SK-MEL-5 (cell line): ENCODE results near the gene ZNF532. TPM values are rescaled to one million over a fixed set of nuclear protein-coding genes. Genes with fewer than 3 reads are reported as not detected.
"Not testable (repeated sequence)": the region's sequence is repeated elsewhere in the genome, so short reads cannot be mapped to it uniquely, and the experiment has no call there.

Experiments used
- DNase-seq: peaks from one replicate; pipeline ENCODE4 v3.0.0-alpha.2; 2016; ENCODE audit warnings: low read depth, low spot score
- in situ Hi-C: cut with HindIII; loops from 2 replicates; pipeline ENCODE4 v1.10.0; 2016; ENCODE audit warnings: low sequenced_read_pairs, high pct_unique_total_duplicates, low pct_unique_long_range_greater_than_20kb
- polyA plus RNA-seq, 2 experiments: library from polyadenylated mRNA; depleted of rRNA; stranded (reverse); fragments of >200 nt; gene quantifications; 2 replicates each; pipeline ENCODE4 v1.2.3, GENCODE V29; 2015
- total RNA-seq: library from RNA; depleted of rRNA; stranded (reverse); fragments of >200 nt; shearing (Covaris generic); gene quantifications from 2 replicates; pipeline ENCODE4 v1.2.3, GENCODE V29; 2014; rRNA removed

ZNF532 gene
- total RNA-seq, result 7.3 and 10.8 TPM in 2 replicates
- 15.7 and 34.6 TPM in 2 replicates for polyA plus RNA-seq (2015; cell fraction: cytosol; rRNA removed)
- 38.8 and 44.7 TPM in 2 replicates for polyA plus RNA-seq (2015; cell fraction: nucleus; rRNA removed)

- in situ Hi-C loops, result no loop called here
- DNase-seq, result peak; percentile 34
Measured at GRCh38 chr18:58864146-58865032, at the start of gene ZNF532. Gene ZNF532, plus strand, starts transcription at chr18:58864877. CDS start in a region left out here.

- in situ Hi-C loops, result no loop called here
- DNase-seq, result no peak
Measured at GRCh38 chr18:58819051-58819450, 45.6 kb upstream of the ZNF532 start.

- DNase-seq, result no peak
- in situ Hi-C loops, result no loop called here
Measured at GRCh38 chr18:58820251-58820650, 44.4 kb upstream of the ZNF532 start.

GRCh38 chr18:58822944-58823343 is 41.7 kb upstream of the ZNF532 start:
- no peak for DNase-seq
- in situ Hi-C loops, result no loop called here

GRCh38 chr18:58823412-58823811 is 41.3 kb upstream of the ZNF532 start:
- in situ Hi-C loops, result no loop called here
- DNase-seq, result no peak

GRCh38 chr18:58826926-58827325 is 37.8 kb upstream of the ZNF532 start:
- in situ Hi-C loops, result not testable (repeated sequence)

GRCh38 chr18:58827428-58827827 is 37.2 kb upstream of the ZNF532 start:
- in situ Hi-C loops, result no loop called here
- no peak for DNase-seq

More at GRCh38 chr18:58826926-58827325, 37.8 kb upstream of the ZNF532 start:
- not testable (repeated sequence) for DNase-seq

GRCh38 chr18:58827886-58828285 is 36.8 kb upstream of the ZNF532 start:
- in situ Hi-C loops, result no loop called here
- no peak for DNase-seq

GRCh38 chr18:58828399-58829121 is 36.1 kb upstream of the ZNF532 start:
- in situ Hi-C loops, result no loop called here

GRCh38 chr18:58829263-58829662 is 35.4 kb upstream of the ZNF532 start:
- in situ Hi-C loops, result no loop called here
- DNase-seq, result no peak

More at GRCh38 chr18:58828399-58829121, 36.1 kb upstream of the ZNF532 start:
- DNase-seq, result no peak

- in situ Hi-C loops, DNase-seq: not testable (repeated sequence)
Measured at GRCh38 chr18:58829886-58830285, 34.8 kb upstream of the ZNF532 start.

- in situ Hi-C loops, result no loop called here
- DNase-seq, result no peak
Measured at GRCh38 chr18:58831606-58832005, 33.1 kb upstream of the ZNF532 start.

- in situ Hi-C loops, result no loop called here
- no peak for DNase-seq
Measured at GRCh38 chr18:58838165-58838860, 26.4 kb upstream of the ZNF532 start.

GRCh38 chr18:58838946-58839345 is 25.7 kb upstream of the ZNF532 start:
- in situ Hi-C loops, result no loop called here
- DNase-seq, result peak; percentile 59

- in situ Hi-C loops, result no loop called here
- no peak for DNase-seq
Measured at GRCh38 chr18:58842978-58843687, 21.5 kb upstream of the ZNF532 start.

GRCh38 chr18:58843688-58844035 is 21.0 kb upstream of the ZNF532 start:
- in situ Hi-C loops, result no loop called here

GRCh38 chr18:58844871-58845270 is 19.8 kb upstream of the ZNF532 start:
- in situ Hi-C loops, result no loop called here
- DNase-seq, result no peak

More at GRCh38 chr18:58843688-58844035, 21.0 kb upstream of the ZNF532 start:
- DNase-seq, result no peak
